ENCODE results near the gene INSL3.

Gene INSL3

GRCh38 chr19:17821190-17821589 lies at the start of gene INSL3:
Gene INSL3, minus strand, starts transcription at chr19:17821519. Its CDS starts 13 bp downstream, at chr19:17821506.
- no peak for DNase-seq (ENCODE audit: low read depth in 2 of 2)

GRCh38 chr19:17869114-17869608 lies 47.8 kb upstream of the INSL3 start:
- no peak for DNase-seq (ENCODE audit: low read depth in 2 of 2)

- no peak for DNase-seq (ENCODE audit: low read depth in 2 of 2)
Observed at GRCh38 chr19:17868669-17869068, 47.4 kb upstream of the INSL3 start.

DNA sequence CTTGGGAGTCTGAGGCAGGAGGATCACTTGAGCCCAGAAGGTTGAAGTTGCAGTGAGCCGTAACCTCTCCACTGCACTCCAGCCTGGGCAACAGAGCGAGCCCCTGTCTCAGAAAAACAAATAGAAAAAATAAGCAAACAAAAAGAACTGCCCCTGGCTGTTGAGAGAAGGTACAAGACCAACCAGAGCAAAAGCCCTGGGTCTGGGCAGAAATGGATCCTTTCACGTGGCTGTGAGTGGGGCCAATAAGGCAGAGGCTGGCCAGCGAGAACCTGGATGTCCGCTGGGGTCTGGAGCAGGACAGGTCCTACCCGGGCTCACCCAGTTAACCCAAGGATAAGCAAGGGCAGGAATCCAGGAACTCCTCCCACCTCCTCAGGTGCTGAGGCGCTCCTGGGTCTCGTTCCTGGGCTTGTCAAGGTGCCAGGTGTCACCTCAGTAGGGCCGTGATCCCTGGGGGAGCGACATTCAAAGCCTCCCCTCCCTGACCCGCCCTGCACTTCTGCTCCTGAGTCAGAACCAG lies 45.7 kb upstream of the INSL3 start:
- DNase-seq (ENCODE audit: low read depth in 2 of 2): no peak

DNA sequence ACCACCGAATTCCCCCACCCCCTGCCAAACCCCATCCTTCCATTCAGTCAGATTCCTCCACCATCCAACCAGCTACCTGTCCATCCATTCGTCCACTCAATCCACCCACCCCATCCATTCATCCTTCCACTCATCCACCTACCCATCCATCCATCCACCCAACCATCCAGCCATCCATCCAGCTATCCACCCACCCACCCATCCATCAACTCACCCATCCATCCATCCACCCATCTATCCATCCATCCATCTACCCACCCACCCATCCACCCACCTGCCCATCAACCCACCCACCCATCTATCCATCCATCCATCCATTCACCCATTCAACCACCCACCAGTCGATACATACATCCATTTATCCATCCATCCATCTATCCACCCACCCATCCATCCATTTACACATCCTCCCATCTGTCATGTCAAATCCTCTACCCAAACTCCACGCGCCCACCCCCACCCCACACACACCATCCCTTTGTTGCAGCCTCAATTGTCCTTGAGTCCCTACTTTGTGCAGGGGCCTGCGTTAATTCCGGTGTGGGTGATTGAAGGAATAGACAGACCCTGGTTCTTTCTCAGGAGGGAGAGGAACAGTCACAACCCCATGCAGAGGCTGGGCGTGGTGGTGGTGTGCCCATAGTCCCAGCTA lies 45.1 kb upstream of the INSL3 start:
- DNase-seq (ENCODE audit: low read depth in 2 of 2): no peak

- DNase-seq (ENCODE audit: low read depth in 2 of 2): no peak
Observed at GRCh38 chr19:17865364-17866311, 44.3 kb upstream of the INSL3 start.

DNA sequence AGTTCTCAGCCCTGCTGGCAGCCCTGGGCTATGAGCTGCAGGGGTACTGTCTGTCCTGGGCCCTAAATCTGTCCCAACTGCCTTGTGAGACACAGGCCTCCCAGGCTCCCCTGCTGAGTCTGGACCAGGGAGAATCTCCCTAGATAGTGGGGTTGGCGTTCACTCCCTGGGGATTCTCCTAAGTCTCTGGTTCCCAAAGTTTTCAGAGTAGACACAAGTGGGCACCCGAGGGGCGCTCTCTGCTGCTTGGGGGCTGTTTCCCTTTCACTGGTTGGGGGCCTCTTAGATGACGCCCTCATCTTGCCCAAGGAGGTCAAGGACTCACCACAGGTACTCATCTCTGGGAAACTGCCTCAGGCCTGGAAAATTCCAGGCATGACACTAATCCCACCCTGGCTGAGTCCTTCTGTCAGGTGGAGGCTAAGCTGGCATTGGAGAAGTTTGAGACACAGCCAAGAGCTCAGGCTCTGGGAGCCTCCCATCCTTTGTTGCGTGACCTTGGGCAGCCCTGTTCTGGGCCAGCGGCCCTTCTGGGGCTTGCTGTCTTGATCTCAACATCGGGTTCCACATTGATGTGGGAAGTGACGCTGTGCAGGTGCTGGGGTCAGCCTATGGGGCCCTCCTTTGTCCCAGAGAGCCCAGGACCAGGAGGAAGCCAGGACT lies 42.3 kb upstream of the INSL3 start:
- no peak for DNase-seq (ENCODE audit: low read depth in 2 of 2)

GRCh38 chr19:17862711-17863519 lies 41.6 kb upstream of the INSL3 start:
- no peak for DNase-seq (ENCODE audit: low read depth in 2 of 2)

- DNase-seq (ENCODE audit: low read depth in 2 of 2): no peak
Observed at GRCh38 chr19:17861542-17862402, 40.5 kb upstream of the INSL3 start.

- no peak for DNase-seq (ENCODE audit: low read depth in 2 of 2)
Observed at GRCh38 chr19:17860993-17861360, 39.7 kb upstream of the INSL3 start.

GRCh38 chr19:17860331-17860992 lies 39.1 kb upstream of the INSL3 start:
- DNase-seq (ENCODE audit: low read depth in 2 of 2): no peak

DNA sequence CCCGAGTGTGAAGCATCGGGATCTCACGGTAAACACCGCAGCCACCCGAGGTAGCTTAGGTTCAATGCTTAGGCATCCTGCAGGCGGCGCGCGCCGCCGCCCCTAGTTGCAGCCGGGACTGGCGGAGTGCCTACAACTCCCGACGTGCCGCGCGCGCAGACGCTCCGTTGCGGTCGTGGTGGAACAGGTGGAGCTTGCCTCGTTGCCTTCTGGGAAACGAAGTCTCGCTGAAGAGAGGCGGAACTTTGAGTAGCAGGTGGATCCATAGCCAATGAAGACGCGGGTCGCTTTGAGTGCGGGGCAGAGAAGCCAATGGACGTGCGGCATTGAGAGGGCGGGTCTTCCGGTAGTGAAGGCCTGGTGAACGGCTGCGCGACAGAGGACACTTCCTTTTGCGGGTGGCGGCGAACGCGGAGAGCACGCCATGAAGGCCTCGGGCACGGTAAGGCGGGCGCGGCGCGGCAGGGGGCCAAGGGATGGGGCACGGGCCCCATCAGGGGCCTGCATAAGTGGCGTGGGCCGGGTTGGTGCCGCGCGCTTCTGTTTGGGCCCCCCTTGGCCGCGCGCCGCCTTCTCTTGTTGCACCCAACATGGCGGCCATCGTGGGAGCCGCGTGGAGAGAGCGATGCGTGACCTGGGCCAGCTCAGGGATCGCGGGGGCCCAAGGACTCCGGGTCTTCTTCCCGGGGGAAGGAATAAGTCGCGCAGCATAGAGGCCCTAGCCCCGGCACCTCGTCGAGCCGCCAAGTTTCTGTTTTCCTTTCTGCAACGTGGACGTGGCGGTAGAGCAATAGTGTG lies 38.4 kb upstream of the INSL3 start, which contains the start of gene RPL18A:
RPL18A (plus strand) TSS at position 378 of the 798 bp plus-strand sequence; CDS start at position 425, 47 bp downstream.
- peak; percentile 90 to 99 for DNase-seq (ENCODE audit: low read depth in 2 of 2)

DNA sequence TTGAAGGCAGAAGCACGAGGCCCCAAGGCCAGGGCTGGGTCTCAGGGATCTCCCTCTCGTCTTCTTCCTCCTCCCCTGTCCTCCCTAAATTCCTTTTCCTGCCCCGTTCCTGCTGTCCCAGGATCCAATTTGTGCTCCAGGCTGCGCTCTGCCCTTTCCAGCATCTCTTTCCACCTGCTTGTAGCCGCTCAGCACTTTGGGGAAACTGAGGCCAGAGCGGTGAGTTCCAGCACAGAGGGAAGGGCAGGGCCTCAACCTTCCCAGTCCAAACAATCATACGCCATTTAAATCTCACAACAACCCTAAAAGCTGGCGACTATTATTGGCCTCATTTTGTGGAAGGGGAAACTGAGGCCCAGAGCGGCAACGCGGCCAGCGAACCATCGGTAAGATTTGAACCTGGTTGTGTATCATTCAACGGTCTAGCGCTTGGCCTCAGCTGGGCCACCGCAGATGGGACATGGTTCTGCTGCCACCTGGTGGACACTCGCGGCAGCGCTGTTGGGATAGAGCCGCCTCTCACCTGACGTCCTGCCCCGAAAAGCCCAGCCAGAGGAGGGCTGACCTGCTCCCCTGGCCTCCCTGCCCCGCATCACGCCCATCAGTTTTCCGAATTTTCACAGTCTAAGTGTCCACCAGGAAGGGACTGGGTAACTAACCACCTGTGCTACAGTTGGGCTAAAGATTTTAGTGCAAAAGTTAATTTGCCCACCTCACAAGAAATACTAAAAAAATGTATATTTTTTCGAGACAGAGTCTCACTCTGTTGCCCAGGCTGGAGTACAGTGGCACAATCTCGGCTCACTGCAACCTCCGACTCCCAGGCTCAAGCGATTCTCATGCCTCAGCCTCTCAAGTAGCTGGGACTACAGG lies 34.2 kb upstream of the INSL3 start:
- peak; percentile 76 to 96 for DNase-seq (ENCODE audit: low read depth in 2 of 2)

DNA sequence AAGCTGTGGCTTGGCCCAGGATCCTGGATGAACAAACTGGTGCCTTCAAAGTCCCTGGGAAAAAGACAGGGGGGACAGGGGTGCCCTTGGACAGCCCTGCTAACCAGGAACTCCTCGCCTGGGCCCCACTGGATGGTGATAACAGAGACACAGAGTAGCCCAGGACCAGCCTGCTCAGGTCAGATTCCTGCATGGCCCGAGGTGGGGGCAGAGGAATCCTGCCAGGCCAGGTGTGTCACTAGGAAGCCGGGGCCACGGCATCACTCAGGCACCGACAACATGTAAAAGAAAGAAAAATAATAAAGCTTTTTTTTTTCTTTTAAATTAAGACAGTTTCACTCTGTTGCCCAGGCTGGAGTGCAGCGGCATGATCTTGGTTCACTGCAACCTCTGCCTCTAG lies 32.7 kb upstream of the INSL3 start:
- no peak for DNase-seq (ENCODE audit: low read depth in 2 of 2)

DNA sequence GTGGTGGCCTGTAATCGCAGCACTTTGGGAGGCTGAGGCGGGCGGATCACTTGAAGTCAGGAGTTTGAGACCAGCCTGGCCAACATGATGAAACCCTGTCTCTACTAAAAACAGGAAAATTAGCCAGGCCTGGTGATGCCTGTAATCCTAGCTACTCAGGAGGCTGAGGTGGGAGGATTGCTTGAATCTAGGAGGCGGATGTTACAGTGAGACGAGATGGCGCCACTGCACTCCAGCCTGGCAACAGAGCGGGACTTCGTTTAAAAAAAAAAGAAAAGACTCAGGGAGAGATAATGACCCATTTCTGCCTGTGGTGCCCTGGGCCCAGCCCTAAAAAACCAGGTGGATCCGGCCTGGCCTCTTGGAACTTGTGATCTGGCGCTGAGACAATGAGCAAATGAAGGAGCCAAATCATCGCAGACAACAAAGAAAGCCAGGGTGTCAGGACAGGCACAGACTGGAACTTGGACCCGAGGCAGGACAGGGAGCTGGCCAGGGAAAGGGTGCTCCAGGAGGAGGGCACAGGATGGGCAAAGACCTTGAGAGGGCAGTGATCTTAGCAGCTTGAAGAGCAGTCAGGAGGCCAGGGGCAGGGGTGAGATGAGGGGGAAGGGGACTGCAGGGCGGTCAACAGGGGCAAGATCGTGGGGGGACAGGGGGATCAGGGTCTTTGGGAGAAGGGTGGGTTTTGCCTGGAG lies 27.4 kb upstream of the INSL3 start:
- no peak for DNase-seq (ENCODE audit: low read depth in 2 of 2)

DNA sequence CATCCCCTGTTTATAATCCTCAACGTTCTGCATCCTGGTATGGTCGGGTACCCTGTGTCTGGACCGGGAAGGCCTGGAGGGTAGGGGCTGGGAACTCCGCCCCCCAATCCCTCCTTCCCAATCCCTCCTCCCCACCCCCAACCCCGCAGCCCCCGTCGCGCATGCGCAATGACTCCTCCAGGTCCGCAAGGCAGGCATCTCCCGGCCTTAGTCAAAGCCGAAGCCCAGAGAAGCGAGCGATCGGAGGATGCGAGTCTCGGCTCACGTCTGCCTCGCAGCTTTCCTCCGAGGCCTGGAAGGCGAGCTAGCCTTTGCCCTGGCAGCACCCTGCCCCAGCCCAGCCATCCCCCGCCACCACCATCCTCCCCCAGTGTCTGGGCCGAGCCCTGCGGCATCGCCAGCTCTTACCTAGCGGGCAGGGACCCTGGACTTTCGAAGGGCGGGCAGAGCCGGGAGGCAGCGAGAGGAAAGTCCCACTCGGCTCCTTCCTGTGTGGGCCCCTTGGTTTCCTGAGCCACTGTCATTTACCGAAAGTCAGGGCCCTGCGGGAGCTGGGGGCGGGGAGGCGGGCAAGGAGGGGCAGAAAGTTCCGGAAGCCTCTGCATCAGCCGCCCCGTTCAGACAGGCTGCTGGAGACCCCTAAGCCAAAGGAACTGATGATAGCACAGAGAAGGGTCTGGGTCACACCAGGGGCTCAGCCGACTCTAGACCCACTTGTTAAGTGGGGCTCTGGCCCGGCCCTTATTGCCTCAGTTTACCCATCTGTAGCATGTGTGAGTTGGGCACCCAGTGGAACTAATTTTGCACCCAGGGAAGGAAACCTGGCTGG lies 26.4 kb upstream of the INSL3 start, which contains the start of gene JAK3:
JAK3 (minus strand) TSS at position 445 of the 829 bp plus-strand sequence. CDS start 3,565 bp downstream, outside the sequence.
- DNase-seq (ENCODE audit: low read depth in 2 of 2): peak; percentile 78 to 79
